Uterus (tissue), 2 donors: Measurements from ENCODE around the gene ANXA4.

Source experiments
- CTCF ChIP-seq, 4 experiments: fragments of 200-600 bp in 2 of 4; fragments of 450-650 bp in 2 of 4; sonication (generic) in 2 of 4; IDR thresholded peaks; one replicate each; pipeline ENCODE4 v1.5.1; 2016 to 2019; ENCODE audit warnings: antibody characterized with exemption in 4 of 4, mild to moderate bottlenecking in 2 of 4, moderate library complexity in 1 of 4
- POLR2A ChIP-seq, 2 donors: fragments of 450-650 bp; IDR thresholded peaks; one replicate each; pipeline ENCODE4 v1.6.1; 2016; ENCODE audit warnings: antibody characterized with exemption in 2 of 2, mild to moderate bottlenecking in 1 of 2, moderate library complexity in 1 of 2

- TF ChIP-seq CTCF (IDR thresholded peaks at IDR 0.05) (no peak), POLR2A (IDR thresholded peaks at IDR 0.05) (no peak)
Observed at GRCh38 chr2:69796174-69796573, 54.2 kb downstream of the ANXA4 start.
